G401 (cell line): ENCODE measurements around the gene ZNF511. TPM values are rescaled to one million over a fixed set of nuclear protein-coding genes. Genes with fewer than 3 reads are reported as not detected.
A peak's percentile ranks its signal among the peaks of the same experiment; 100 is the strongest.

ENCODE experiments used
- DNase-seq: peaks from one replicate; pipeline ENCODE4 v3.0.0-alpha.2; 2015; ENCODE audit warnings: low spot score
- in situ Hi-C: cut with HindIII; loops from 2 replicates; pipeline ENCODE4 v1.10.0; 2016; ENCODE audit warnings: low sequenced_read_pairs, mixed read lengths
- total RNA-seq: library from RNA; depleted of rRNA; stranded (reverse); fragments of >200 nt; shearing (Covaris generic); gene quantifications from 2 replicates; pipeline ENCODE4 v1.2.3, GENCODE V29; 2014; rRNA removed

ZNF511 gene
- total RNA-seq, 1 experiment from 2014 or later: 60.7 TPM

GRCh38 chr10:133359554-133359971 lies 50.8 kb downstream of the ZNF511 start:
- in situ Hi-C loops: no loop called here
- DNase-seq: peak; percentile 58

- DNase-seq: no peak
- in situ Hi-C loops: no loop called here
These were observed 51.4 kb downstream of the ZNF511 start for GRCh38 chr10:133359972-133360610.

- DNase-seq: no peak
- in situ Hi-C loops: no loop called here
These were observed 52.5 kb downstream of the ZNF511 start for GRCh38 chr10:133361227-133361626.

GRCh38 chr10:133361773-133362441 lies 53.2 kb downstream of the ZNF511 start:
- in situ Hi-C loops: no loop called here
- DNase-seq: no peak

Other genes starting within 250 kb of the ZNF511 start
- not detected in 2 replicates for gene ADGRA1, start 221.0 kb upstream of the ZNF511 start, total RNA-seq
- gene KNDC1, start 148.7 kb upstream of the ZNF511 start, total RNA-seq: 0.47 and 4.0 TPM in 2 replicates
- gene UTF1, start 78.7 kb upstream of the ZNF511 start, total RNA-seq: not detected in 2 replicates
- 0.12 TPM in 1 of 2 replicates, not detected in the other for gene VENTX, start 71.1 kb upstream of the ZNF511 start, total RNA-seq
- gene ADAM8, start 32.0 kb upstream of the ZNF511 start, total RNA-seq: 0.68 and 12.7 TPM in 2 replicates
- 71.4 and 73.3 TPM in 2 replicates for gene TUBGCP2, start within 50 bp of the ZNF511 start, total RNA-seq
- gene CALY, start 28.0 kb downstream of the ZNF511 start, total RNA-seq: 53.3 and 63.5 TPM in 2 replicates
- 1.8 and 3.0 TPM in 2 replicates for gene PRAP1, start 38.5 kb downstream of the ZNF511 start, total RNA-seq
- gene FUOM, start 49.1 kb downstream of the ZNF511 start, total RNA-seq: 65.7 and 103 TPM in 2 replicates
- 105 and 118 TPM in 2 replicates for gene ECHS1, start 64.4 kb downstream of the ZNF511 start, total RNA-seq
- 11.7 and 13.9 TPM in 2 replicates for gene PAOX, start 70.3 kb downstream of the ZNF511 start, total RNA-seq
- 60.7 and 66.8 TPM in 2 replicates for gene MTG1, start 85.2 kb downstream of the ZNF511 start, total RNA-seq
- gene SPRN, start 115.7 kb downstream of the ZNF511 start, total RNA-seq: not detected in 2 replicates
- 0.10 and 0.18 TPM in 2 replicates for gene SCART1, start 145.0 kb downstream of the ZNF511 start, total RNA-seq
- 0.17 TPM in 1 of 2 replicates, not detected in the other for gene CYP2E1, start 218.4 kb downstream of the ZNF511 start, total RNA-seq